EL (cell line): Measurements from ENCODE around the gene OBSL1.

Experiments
- DNase-seq: peaks from one replicate; pipeline ENCODE4 v3.0.0-alpha.2; 2016

OBSL1 gene

DNA sequence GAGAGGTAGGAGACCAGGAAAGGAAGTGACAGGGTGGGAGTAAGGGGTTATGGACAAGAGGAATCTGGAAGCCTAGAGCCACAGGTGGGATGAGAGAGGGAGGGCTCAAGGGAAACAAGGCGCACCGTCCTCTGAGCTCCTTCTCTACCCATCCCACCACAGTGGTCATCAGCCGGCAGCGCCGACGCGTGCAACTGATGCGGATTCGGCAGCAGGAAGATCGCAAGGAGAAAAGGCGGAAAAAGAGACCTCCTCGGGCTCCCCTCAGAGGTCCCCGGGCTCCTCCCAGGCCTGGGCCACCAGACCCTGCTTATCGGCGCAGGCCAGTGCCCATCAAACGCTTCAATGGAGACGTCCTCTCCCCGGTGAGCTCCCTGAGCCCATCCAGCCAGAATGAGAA lies 22.3 kb downstream of the OBSL1 start:
- DNase-seq, result no peak

DNA sequence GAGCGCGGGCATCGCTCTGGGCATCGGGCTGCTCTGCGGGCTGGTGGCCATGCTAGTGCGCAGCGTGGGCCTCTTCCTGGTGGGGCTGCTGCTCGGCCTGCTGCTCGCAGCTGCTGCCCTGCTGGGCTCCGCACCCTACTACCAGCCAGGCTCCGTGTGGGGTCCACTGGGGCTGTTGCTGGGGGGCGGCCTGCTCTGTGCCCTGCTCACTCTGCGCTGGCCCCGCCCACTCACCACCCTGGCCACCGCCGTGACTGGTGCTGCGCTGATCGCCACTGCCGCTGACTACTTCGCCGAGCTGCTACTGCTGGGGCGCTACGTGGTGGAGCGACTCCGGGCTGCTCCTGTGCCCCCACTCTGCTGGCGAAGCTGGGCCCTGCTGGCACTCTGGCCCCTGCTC lies 23.7 kb downstream of the OBSL1 start:
- no peak for DNase-seq

DNA sequence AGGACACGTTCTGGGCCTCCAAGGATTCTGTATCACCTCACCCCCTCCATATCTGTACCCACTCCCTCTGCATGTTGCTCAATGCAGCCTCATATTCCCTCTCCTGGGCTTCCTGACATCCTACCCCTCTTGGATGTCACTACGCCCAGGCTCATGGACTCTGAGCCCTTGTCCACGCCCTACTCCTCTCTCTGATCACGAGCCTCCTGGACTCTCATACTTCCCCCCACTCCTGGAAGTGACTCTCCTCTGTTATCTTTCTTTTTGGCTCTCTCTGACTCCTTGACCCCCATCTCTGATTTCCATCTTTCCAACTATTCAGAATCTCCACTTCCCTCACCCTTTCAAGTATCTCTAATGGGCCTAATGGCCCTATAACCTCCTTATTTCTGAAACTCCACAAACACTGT lies 25.4 kb downstream of the OBSL1 start:
- DNase-seq, result no peak

DNA sequence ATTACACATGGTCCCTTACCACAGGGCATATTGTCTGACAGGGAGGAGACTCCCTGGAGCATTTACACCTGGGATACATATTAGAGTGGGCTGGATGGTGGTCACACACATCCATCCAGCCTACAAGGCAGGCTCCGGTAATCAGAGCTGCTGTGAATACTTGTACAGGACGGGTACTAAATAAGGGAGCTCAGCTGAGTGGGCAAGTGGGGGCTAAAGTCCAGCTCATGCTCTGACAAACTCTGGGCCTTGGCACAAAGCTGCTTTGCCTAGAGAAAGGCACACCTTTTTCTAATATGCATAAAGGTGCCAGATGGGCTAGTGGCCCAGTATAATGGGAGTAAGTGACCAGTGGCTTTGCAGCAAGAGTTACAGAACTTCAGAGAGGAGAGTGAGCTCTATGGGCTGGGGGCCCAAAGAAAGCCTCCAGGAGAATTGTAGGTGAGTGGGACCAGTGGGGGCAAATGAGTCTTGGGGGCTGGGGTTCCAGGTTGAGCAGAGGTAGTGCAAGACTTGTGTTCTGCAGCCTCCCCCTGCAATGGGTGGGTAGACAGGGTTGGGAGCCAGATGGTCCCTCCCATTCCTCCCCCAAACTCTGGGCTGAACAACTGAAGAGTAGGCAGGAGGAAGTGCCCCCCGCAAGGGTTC lies 25.9 kb downstream of the OBSL1 start:
- DNase-seq, result no peak

GRCh38 chr2:219544567-219544966 lies 26.8 kb downstream of the OBSL1 start:
- no peak for DNase-seq

DNA sequence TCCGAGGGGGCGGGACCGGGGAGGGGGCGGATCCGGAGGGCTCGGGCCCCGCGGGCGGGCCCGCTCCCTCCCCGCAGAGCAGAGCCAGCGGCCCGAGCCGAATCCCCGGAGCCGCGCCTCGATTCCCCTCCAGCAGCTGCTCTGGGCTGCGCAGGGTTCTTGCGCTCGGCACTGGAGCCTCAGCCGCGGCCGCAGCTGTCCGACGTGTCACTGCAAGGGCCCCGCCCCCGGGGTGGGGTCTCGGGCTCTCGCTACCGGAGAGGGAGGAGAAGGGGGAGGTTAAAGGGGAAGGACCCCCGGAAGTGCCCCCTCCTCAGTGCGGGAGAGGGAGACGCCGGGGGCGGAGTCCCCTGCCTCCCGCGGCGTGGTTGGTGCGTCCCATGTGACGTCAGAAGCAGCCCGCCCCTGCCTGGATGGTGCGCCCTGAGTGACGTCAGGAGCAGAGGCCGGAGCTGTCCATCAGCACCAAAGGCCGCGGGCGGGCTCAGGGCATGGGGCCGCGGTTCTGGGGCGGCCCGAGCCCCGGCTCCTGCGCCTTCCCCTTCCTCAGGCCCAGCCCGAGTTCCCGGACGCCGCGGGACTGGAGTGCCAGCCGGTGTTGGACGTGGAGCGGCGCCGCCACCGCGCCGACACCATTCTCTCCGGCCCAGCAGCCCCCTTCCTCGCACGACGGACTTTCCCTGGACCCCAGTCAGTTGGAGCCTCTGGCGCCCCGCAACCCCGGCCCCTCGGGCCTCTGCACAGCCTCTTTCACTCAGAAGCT lies 27.6 kb downstream of the OBSL1 start, which contains the start of the genes CHPF and TMEM198:
TSS of gene CHPF (minus strand) at position 214 of the 763 bp plus-strand sequence. CDS start 271 bp downstream, outside the sequence.
TSS of gene TMEM198 (plus strand) at position 433 of the 763 bp plus-strand sequence. CDS start 700 bp downstream, outside the sequence.
- peak; percentile 98 for DNase-seq

GRCh38 chr2:219542931-219543595 lies 28.3 kb downstream of the OBSL1 start:
- DNase-seq, result peak; percentile 55

DNA sequence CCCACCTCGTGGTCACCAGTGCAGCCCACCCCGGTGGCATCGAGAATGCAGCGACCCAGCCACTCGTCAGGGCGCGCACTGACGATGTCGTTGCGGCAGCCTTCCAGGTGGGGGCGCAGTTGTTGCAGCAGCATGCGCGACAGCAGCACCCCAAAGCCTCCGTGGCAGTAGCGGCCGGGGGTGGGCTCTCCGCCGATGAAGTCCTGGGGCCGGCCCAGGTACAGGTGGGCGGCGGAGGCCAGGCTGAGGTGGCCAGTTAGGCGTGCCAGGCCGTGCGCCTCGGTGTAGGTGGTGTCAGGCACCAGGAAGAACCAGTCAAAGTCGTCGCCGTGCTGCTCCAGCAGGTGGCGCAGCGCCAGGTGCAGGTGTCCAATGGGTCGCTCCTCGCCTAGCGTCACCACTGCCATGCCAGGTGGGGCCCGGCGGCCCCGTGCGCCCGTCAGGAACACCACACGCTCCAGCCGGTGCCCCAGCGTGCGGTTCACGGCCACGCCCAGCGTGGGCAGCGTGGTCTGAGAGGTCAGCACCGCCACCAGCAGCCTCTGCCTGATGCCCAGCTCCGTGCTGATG lies 29.6 kb downstream of the OBSL1 start:
- peak; percentile 34 for DNase-seq

GRCh38 chr2:219540784-219541504 lies 30.4 kb downstream of the OBSL1 start:
- no peak for DNase-seq

DNA sequence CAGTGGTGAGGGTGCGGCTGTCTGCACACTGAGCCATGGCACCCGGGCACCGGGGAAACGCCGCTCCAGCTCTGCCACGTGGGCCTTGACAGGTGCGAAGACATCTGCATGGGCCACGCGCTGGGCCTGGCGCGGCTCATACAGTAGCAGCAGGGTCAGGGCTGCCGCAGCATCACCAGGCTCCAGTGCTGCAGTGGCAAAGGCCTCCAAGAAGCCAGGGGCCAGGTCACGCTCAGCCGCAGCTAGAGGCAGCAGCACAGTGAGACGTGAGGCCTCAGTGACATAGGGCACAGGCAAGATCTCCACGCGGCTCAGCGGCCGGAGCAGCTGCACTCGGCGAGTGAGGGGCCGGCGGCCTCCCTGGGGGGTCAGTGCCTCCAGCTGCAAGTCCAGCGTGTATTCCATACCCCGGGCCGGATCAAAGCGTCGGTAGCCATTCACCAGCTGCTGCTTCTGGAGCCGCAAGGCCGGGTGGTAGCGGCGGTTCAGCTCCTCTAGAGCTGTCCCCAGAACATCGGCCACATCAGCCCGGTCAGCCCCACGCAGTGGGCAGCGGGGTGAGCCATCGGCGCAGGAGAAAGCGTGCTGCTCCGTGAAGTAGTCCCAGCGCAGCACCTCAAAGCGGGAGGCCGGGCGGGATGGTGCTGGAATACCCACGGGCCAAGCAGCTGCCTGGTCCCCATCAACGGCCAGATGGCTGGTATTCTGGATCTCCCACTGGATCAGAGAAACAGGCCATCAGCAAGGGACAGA lies 31.2 kb downstream of the OBSL1 start:
- DNase-seq, result no peak

DNA sequence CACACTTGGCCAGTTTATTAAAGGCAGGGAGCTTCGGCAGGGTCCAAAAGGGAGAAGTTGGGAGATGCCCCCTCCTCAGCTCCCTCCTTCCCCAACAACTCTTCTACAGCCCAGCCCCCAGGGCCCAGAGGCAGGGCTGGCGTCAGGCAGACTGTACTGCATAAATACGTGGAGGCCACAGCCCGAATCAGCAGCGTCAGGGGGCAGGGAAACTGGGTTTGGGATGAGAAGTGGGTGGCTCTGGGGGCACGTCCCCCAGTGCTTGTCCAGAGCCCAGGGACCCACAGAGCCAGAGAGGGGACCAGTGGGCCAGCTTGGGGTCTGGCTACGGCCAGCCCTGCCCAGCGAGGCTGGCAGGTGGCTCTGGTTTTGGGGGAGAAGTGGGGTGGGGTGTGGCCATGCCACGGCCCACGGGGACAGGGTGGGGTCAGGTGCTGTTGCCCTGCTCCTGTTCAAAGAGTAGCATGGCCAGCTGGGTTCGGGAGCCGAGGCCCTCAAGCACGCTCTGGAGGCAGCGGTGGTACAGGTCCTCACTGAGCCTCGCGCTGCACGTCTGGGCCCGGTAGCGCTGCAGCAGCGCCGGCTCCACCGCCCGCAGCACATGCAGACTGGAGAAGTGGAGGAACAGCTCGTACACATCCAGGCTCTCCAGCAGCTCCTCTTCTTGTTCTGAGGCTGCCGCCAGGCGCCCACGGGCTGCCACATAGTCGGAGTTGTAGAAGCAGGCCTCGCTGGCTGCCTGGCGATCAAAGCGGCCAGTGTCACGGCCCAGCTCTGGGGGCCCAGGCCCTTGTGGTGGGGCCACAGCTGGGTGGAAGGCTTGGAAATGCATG lies 32.2 kb downstream of the OBSL1 start:
- DNase-seq, result no peak

- no peak for DNase-seq
Observed at GRCh38 chr2:219538504-219538951, 32.8 kb downstream of the OBSL1 start.

- no peak for DNase-seq
Observed at GRCh38 chr2:219537657-219538488, 33.5 kb downstream of the OBSL1 start.

GRCh38 chr2:219536967-219537366 lies 34.4 kb downstream of the OBSL1 start:
- DNase-seq, result no peak

DNA sequence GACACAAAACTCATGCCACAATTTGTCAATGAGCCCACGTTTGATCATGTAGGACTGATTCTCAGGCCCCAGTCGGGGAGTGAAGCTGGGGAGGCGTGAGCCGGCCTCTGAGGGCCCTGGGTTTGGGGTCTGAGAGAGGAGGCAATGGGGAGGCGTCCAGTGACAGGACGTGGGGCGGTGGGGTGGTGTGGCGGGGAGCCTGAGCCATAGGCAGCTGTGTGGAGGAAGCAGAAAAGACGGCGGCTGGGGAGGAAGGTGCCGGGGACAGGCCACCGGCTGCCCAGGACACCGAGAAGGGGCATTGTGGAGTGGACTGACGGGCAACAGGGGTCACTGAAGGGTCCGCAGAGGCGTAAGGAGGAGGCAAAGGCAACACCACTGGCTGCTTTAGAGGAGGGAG lies 34.9 kb downstream of the OBSL1 start:
- DNase-seq, result no peak

GRCh38 chr2:219533930-219534661 lies 37.2 kb downstream of the OBSL1 start:
- DNase-seq, result no peak

DNA sequence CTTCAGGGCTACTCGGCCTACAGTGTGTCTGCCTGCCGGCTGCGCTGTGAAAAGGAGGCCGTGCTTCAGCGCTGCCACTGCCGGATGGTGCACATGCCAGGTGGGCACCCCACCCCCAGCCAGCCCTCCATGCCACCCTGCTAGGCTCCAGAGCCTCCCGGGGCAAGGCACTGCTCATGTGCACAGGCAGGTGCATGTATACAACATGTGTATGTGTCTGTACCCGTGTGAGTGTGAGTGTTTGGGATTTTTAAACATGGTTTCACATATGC lies 39.0 kb downstream of the OBSL1 start:
- DNase-seq, result no peak

GRCh38 chr2:219531639-219532377 lies 39.5 kb downstream of the OBSL1 start:
- DNase-seq, result no peak
